Heart left ventricle (tissue), 13 donors: ENCODE results near the gene UBE2F.
A peak's percentile ranks its signal among the peaks of the same experiment; 100 is the strongest.

Experiments
- POLR2A ChIP-seq, 2 donors: fragments of 450-650 bp; IDR thresholded peaks; one replicate each; pipeline ENCODE4 v1.6.1; 2017; ENCODE audit warnings: antibody characterized with exemption in 2 of 2, mild to moderate bottlenecking in 2 of 2, moderate library complexity in 2 of 2
- TF ChIP-seq, protein P1 (sequence below), 12 donors: fragments of 200-600 bp; sonication (generic) in 4 of 12; IDR thresholded peaks; one replicate each; pipeline versions ENCODE4 v1.5.0 to v1.8.0; 2018 to 2022; ENCODE audit warnings: antibody characterized with exemption in 12 of 12, mild to moderate bottlenecking in 5 of 12
- donor health status: ischemic (EF 13 %, LVEDD 7.1; RV severe dilation, severe dysfunction).
- donor health status: DM: no; HTN: yes; CAD: no.
- donor health status: DM: no; HTN: no; CAD: no.
- donor health status: ischemic (EF 25% LVEDD 6.9; RV normal size, moderate dysfunction).
- donor health status: ischemic (EF 25% LVEDD 5.7; RV mildly dilated, moderate dysfunction).
- donor health status: ischemic (EF 35%, LVEDD 5.7; RV mildly dilated, moderate dysfunction).
- donor health status: nonischemic (EF 11% LVEDD 7.7; RV severe dilation, severe dysfunction).
- donor health status: DM: yes; HTN: yes; CAD: no.
- donor health status: PGD.
- donor health status: ischemic (EF 29% LVEDD 5.4; RV normal size, mild dysfunction).
- donor health status: nonischemic (EF 23%, LVEDD 6.1; RV moderate dilation, normal function).

- TF ChIP-seq POLR2A (IDR thresholded peaks at IDR 0.05), result no peak
- TF ChIP-seq, protein P1, sequence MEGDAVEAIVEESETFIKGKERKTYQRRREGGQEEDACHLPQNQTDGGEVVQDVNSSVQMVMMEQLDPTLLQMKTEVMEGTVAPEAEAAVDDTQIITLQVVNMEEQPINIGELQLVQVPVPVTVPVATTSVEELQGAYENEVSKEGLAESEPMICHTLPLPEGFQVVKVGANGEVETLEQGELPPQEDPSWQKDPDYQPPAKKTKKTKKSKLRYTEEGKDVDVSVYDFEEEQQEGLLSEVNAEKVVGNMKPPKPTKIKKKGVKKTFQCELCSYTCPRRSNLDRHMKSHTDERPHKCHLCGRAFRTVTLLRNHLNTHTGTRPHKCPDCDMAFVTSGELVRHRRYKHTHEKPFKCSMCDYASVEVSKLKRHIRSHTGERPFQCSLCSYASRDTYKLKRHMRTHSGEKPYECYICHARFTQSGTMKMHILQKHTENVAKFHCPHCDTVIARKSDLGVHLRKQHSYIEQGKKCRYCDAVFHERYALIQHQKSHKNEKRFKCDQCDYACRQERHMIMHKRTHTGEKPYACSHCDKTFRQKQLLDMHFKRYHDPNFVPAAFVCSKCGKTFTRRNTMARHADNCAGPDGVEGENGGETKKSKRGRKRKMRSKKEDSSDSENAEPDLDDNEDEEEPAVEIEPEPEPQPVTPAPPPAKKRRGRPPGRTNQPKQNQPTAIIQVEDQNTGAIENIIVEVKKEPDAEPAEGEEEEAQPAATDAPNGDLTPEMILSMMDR (IDR thresholded peaks at IDR 0.05), result peak in 6 of 12 donors; percentile 7 to 31 (median 14)
These were observed 48.9 kb downstream of the UBE2F start for GRCh38 chr2:238015705-238016104.
